ENCODE data around the gene NPTXR.
"Not testable (repeated sequence)": the region's sequence is repeated elsewhere in the genome, so short reads cannot be mapped to it uniquely, and the experiment has no call there.

NPTXR gene

DNA sequence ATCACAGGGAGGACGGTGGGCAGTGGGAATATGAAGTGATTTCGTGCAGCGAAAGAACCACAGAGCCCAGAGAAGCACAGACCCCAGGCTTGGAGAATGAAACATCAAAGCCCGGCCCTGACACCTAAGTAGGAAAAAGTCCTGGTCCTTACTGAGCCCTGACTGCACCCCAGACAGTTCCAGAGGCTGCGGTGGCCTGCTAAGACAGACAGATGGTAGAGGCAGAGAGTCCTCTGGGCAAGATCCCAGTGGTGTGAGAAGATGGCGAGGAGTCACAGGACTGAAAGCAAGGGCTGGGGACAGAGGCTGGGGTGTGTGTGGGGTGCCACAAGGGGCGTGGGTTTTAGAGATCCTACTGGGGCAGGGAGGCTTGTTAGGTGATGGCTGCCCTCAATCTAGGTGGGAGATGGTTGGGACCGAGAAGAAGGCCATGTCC is 24.5 kb upstream of the NPTXR start:
- DNase-seq = no peak

GRCh38 chr22:38867471-38868285 is 23.9 kb upstream of the NPTXR start:
- no peak for DNase-seq

DNA sequence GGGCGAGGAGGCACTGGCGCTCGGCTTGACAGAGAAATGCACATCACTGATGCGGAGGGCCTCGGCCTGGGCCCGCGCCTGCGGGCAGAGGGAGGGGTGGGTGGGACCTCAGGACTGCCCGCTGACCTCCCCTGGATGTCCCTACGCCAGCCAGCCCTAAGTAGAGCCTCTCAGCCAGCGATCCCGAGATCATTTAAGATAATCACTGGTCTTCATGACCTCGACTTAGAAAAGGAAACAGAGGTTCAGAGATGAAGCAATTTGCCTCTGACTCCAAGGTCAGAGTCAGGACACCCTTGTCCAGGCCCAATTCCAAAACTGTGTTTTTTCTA is 23.3 kb upstream of the NPTXR start:
- no peak for DNase-seq

DNA sequence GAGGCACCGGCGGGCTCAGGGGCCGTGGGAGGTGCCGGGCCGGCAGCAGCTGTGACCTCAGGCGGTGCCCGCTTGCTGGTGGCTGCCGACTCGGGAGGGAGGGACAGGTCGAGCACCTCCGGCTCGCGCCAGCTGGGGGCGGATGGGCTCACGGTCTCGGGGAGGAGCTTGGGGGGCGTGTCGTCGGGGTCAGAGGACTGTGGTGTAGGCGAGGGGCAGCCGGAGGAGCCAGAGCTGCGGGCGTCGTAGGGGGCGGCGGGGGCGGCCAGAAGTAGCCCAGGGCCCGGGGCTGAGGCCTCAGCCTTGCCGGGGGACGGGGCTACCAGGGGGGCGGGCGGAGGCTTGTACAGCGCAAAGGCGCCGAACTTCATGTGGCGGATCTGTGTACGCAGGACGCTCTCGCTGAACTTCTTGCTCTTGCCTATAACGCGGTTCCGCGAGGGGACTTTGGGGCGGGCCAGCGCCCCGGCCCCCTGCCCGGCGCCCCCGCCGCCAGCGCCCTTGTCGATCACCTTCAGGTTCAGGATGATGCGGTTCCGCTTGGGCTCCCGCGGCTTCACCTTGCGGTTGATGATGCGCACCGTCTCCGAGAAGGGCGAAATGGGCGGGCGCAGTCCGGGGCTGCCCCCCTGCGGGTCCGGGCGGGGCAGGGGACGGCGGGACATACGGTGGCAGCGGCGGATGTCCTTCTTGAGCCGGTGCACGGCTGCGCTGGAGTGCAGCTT is 22.7 kb upstream of the NPTXR start:
- no peak for DNase-seq

DNA sequence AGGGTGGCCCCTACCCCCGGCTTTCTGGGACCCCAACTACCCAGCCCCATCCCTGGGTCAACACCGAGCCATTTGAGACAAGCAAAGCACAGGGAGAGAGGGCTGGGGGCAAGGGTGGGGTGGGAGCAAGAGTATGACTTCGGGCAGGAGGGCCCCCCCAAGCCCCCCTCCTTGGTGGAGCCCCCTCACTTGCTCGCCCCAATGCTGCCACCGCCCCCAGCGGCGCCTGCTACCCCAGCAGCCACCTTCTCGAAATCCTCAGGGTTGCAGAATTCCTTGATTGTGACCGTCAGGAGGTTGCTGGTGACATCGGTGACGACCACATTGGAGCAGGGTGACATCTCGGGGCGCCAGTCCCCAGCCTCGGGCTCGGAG is 22.2 kb upstream of the NPTXR start:
- DNase-seq = no peak

DNA sequence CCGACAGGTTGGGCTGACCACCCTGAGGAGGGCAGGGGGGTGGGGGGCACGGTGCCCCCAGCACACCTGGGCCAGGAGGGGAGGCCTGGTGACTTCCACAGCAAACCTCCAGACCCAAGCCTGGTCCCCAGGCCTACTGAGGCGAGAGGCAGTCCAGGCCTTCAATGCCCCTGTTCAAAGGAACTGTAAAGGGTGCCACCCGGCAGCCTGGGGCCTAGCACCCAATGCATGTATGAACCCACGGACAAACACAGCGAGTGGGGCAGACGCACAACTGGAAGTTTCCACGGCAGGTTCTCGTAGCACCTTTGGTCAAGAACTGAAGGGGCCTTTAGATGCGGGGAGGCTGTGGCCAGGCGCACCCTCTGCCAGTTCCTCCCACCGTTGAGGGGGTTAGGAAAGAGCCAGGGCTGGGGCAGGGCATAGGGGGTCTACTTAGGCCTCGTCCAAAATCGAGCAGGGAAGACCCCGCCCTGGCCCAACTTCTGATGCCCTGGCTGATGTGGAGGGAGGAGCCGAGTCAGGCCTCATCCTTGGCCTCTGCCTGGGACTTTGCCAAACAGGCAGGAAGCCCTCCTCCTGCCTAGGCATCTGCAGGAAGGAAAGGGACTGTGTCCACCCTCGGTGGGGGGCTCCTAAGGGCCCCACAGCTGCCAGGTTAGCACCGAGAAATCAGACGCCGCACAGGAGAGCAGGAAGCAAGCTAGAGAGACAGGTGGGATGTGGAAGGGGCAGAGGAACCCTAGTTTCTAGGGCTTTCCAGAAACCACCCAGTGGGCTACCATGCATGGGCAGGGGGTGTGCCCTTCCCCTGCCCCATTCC is 21.6 kb upstream of the NPTXR start:
- DNase-seq = no peak

DNA sequence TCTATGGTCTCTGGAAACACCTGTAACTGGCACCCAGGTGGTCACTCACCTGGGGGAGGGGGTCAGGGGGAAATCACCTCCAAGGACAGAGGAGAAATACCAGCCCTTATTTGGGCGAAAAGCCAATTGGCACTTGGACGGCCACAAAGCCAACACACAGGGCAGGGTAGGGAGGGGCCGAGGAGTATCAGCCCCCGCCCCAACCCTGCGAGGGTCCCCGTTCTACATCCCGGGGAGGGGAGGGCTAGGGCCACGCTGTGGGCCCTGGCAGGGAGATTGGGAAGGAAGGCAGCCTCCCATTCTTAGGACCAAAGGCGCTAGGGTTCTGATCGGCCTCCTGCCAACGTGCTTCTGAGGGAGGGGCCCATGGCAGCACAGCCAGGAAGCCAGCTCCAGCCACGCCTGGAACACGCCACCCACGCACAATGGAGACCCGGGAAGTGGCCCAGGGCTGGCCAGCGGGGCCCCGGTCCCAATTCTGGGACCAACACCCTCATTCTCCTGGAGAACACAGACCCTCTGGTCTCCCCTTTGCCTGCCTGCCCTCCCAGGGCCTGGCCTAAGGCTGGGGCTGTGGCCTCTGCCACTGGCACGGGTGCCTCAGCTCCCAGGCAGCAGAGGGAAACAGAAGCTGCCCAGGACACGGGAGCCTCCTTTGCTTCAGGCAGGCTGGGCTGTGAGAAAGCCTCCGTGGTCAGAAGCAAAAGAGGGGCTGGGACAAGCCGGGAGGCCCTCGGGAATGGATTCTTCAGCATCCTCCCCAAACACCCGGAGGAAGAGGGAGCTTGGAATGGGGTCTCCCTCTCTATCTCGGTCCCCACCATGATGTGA is 20.7 kb upstream of the NPTXR start:
- no peak for DNase-seq

DNA sequence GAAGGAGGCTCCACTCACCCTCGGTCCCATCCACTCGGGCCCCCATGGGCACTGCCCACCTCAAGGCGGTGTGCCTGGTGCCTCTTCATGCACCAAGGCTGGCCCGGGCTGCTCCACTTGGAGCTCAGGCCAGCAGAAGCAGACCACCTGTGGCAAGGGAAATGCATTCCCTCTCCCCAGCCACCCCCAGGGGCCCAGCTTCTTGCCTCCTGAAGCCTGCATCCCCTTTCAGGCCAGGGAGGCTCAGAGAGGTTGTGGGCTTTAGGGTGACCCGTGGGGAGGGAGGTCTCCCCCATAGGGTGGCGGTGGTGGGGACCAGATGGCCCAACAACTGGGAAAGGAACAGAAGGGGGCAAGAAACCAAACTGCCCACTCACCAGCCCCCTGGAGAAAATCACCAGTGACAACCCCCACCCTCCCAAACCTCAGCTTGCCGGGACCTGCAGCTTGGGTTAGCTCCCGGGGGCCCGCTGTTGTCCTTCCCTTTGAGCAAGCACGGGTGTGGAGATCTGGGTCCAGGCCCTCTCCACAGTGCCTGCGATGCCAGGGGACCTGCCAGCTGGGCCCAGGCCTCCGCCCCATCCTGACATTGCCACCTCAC is 19.8 kb upstream of the NPTXR start:
- DNase-seq = no peak

GRCh38 chr22:38862375-38863329 is 18.8 kb upstream of the NPTXR start:
- DNase-seq = no peak

DNA sequence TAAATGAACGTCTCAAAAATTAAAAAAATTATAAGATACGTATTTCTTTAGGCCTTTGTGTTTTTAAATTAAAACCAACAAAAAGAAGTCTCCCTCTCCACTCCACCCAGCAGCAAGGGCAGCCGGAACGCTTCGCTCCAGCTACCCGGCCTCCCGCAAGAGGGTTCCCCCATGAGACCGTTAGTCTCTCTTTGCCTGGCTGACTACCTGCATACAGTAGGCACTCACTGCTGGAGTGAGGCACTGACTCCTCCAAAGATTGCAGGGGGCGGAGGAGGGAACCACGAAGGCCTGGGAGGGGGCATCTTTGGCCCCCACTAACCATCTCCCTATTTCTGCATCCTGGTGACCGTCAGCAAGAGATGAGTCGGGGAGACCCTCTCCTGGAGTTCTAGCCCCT is 18.1 kb upstream of the NPTXR start:
- DNase-seq = no peak

DNA sequence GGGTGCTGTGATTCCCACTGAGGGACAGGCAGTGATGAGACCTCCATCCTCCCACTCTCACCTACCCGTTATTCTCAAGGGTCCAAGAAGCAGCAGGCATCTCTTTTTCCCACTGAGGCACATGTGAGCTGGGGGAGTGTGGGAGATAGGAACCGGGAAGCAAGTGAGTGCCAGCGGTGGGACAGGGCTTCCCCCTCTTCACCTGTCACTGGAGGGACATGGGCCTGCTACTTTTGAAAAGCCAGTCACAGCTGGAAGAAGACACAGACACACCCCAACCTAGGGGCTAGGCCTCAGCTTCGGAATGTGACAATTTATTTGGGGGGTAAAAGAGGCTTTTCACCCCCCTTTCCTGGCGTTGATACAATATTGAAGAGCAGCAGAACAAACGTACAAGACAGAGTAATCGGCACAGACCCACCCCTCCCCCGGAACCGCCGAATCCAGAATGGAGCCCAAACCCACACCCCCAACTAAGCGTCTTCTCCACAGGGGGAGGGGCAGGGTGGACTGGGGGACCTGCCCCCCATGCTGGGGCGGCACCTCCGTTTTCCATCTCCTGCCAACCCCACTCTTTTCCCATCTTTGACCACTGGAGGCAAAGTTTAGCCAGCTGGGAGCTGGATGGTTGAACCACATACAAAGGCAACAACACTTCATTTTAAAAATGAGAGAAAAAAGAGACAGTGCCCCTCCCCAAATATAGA is 17.5 kb upstream of the NPTXR start:
- DNase-seq = no peak

DNA sequence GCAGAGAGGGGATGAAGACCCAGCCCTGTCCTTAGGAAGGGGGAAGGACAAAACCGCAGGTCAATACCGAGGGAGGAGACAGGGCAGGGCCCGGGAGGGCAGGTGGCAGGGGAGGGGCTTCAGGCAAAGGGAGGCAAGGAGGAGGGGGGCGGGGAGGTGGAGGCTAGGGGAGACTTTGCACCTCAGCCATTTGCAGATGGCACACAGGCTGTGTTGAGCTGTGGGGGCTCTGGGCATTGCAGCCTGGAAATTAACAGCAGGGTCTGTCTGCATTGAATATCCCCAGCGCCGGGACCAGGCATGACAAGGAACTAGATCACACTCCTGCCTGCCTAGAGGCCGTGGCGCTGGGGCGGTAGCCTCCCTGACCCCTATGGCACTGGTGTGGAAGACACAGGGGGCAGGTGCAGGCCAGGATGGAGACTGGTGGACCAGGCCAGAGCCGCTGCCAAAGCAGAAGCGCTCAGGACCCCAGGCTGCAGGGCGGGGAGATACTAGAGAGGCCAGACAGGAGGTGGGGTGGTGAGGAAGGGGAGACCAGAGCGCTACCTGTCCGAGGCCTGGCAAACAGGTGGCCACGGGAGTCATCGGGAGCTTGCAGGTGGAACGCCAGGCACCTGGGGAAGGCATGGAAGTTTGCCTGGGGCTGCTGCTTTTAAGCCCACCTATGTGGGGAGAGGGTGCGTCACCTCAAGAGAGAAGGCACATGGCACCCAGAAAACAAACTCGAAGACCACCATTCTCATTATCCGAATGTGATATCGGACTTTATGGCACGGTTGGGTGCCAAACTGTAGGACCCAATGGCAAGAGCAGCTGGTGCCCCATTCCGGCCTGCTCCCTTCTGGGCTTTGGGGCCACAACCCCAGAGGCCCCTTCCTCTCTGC is 16.7 kb upstream of the NPTXR start:
- DNase-seq = no peak

GRCh38 chr22:38859581-38860282 is 15.9 kb upstream of the NPTXR start:
- DNase-seq = no peak

DNA sequence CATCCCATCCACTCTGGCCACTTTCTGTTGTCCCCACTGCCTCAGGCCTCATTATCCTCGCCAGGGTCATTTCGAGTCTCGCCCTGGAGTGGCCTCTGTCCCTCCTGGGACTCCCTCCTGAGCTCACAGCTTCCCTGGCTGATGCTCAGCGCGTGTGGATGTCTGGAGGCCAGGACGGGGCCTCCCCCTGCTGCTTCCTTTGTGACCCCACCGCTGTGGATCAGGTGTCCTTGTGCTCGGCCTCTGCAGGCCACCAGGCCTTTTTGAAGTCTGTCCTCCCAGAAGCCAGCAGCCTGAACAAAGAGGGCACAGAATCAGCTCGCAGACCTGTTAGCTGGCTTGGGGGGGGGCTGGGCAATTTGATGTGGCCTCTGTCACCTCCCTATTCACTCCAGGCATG is 14.7 kb upstream of the NPTXR start:
- no peak for DNase-seq

DNA sequence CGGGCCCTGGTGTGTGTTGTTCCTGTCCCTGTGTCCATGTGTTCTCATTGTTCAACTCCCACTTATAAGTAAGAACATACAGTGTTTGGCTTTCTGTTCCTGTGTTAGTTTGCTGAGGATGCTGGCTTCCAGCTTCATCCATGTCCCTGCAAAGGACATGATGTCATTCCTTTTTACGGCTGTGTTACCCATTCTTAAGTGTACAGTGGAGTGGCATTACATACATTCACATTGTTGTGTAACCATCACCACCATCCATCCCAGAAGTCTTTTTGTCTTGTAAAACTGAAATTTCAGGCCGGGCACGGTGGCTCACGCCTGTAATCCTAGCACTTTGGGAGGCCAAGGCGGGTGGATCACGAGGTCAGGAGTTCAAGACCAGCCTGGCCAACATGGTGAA is 10.6 kb upstream of the NPTXR start:
- not testable (repeated sequence) for DNase-seq

GRCh38 chr22:38853883-38854282 is 10.1 kb upstream of the NPTXR start:
- not testable (repeated sequence) for DNase-seq

GRCh38 chr22:38853196-38853651 is 9.4 kb upstream of the NPTXR start:
- DNase-seq = no peak

DNA sequence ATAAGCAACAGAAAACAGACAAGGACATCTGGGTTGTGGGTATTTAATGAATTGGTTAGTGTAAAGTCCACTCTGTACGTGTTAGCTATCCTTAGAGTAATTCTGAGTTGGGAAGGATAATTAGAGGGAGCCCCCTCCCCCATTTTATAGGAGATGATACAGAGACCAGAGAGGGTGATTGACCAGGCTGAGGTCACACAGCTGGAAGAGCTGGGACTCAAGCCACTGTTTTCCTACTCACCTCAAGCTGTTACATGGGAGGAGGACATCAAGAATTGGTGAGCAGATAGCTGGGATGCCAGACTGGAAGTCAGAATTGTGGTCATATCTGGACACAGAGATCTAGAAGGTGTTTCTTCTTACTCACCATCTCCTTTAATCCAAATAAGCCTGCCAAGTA is 8.7 kb upstream of the NPTXR start:
- no peak for DNase-seq

Measured in CD4-positive, alpha-beta T cell treated with Interferon gamma for 1 hour (primary cell).